Peyer's patch (tissue), 4 donors: ENCODE results near the gene EHBP1. TPM values are rescaled to one million over a fixed set of nuclear protein-coding genes. Genes with fewer than 3 reads are reported as not detected.

Source experiments
- DNase-seq, 3 donors: peaks; one replicate each; pipeline ENCODE4 v3.0.0-alpha.2; 2017 to 2019
- H3K27ac ChIP-seq, 4 donors: fragments of 200-600 bp; sonication (generic); one replicate each; pipeline ENCODE4 v1.5.1; 2016 to 2019
- H3K27me3 ChIP-seq, 2 donors: fragments of 200-600 bp; sonication (generic); one replicate each; pipeline ENCODE4 v1.5.1; 2019
- H3K36me3 ChIP-seq, 3 donors: fragments of 200-600 bp; sonication (generic); one replicate each; pipeline ENCODE4 v1.5.1; 2016 to 2019
- H3K4me1 ChIP-seq, 4 donors: fragments of 200-600 bp; sonication (generic); one replicate each; pipeline ENCODE4 v1.5.1; 2016 to 2019
- H3K4me3 ChIP-seq, 4 donors: fragments of 200-600 bp; sonication (generic); 1 replicate in 3 of 4; 2 replicates in 1 of 4; pipeline ENCODE4 v1.5.1; 2016 to 2019; ENCODE audit warnings: mild to moderate bottlenecking in 1 of 4
- H3K9me3 ChIP-seq, 4 donors: fragments of 200-600 bp; sonication (generic); one replicate each; pipeline ENCODE4 v1.5.1; 2016 to 2019; ENCODE audit warnings: mild to moderate bottlenecking in 1 of 4
- CTCF ChIP-seq, 6 experiments: fragments of 450-650 bp in 4 of 6; fragments of 200-600 bp in 2 of 6; sonication (generic) in 1 of 6; IDR thresholded peaks; one replicate each; pipeline ENCODE4 v1.5.1; 2017 to 2019; ENCODE audit warnings: antibody characterized with exemption in 6 of 6, mild to moderate bottlenecking in 3 of 6, moderate library complexity in 1 of 6
- POLR2A ChIP-seq, 2 donors: fragments of 450-650 bp; IDR thresholded peaks; one replicate each; pipeline ENCODE4 v1.5.1; 2017; ENCODE audit warnings: antibody characterized with exemption in 2 of 2, mild to moderate bottlenecking in 2 of 2, moderate library complexity in 2 of 2
- total RNA-seq, 4 donors: library from RNA; depleted of rRNA; stranded (reverse); fragments of >200 nt; gene quantifications; one replicate each; pipeline ENCODE4 v1.1.0, GENCODE V29; 2016

The EHBP1 gene
- total RNA-seq, 4 donors from 2014 or later: 27.1 to 190 (median 60.8) TPM

GRCh38 chr2:62793213-62793612, 87.7 kb downstream of the EHBP1 start:
- Histone ChIP-seq H3K9me3 (no peaks in the 10 kb centered on the region), H3K27me3 (no peaks in the 10 kb centered on the region), H3K4me3 (no peak overlapping the region), H3K4me1 (peaks cover 0 to 11% (median 0%) of the 10 kb centered on the region in 4 donors), H3K36me3 (no peaks in the 10 kb centered on the region), H3K27ac (no peak overlapping the region)
- no peak for DNase-seq
- TF ChIP-seq POLR2A (IDR thresholded peaks at IDR 0.05) (no peak), CTCF (IDR thresholded peaks at IDR 0.05) (no peak)

GRCh38 chr2:62794791-62795190, 89.3 kb downstream of the EHBP1 start:
- no peak for DNase-seq
- Histone ChIP-seq H3K9me3 (no peaks in the 10 kb centered on the region), H3K27ac (no peak overlapping the region), H3K4me1 (peaks cover 0 to 7% (median 0%) of the 10 kb centered on the region in 4 donors), H3K4me3 (no peak overlapping the region), H3K36me3 (no peaks in the 10 kb centered on the region), H3K27me3 (no peaks in the 10 kb centered on the region)
- TF ChIP-seq POLR2A (IDR thresholded peaks at IDR 0.05): no peak
- TF ChIP-seq CTCF (IDR thresholded peaks at IDR 0.05): no peak

GRCh38 chr2:62795341-62795740, 89.8 kb downstream of the EHBP1 start:
- no peaks in the 10 kb centered on the region for H3K36me3 ChIP-seq
- H3K27me3 ChIP-seq: no peaks in the 10 kb centered on the region
- no peak overlapping the region for H3K4me3 ChIP-seq
- peaks cover 0 to 4% (median 0%) of the 10 kb centered on the region in 4 donors for H3K4me1 ChIP-seq
- no peak for DNase-seq
- no peaks in the 10 kb centered on the region for H3K9me3 ChIP-seq
- no peak for TF ChIP-seq CTCF (IDR thresholded peaks at IDR 0.05)
- no peak for TF ChIP-seq POLR2A (IDR thresholded peaks at IDR 0.05)
- H3K27ac ChIP-seq: no peak overlapping the region

- Histone ChIP-seq H3K27ac (no peak overlapping the region), H3K4me1 (peaks cover 0 to 4% (median 0%) of the 10 kb centered on the region in 4 donors), H3K27me3 (no peaks in the 10 kb centered on the region), H3K9me3 (no peaks in the 10 kb centered on the region), H3K36me3 (no peaks in the 10 kb centered on the region), H3K4me3 (no peak overlapping the region)
- TF ChIP-seq POLR2A (IDR thresholded peaks at IDR 0.05) (no peak), CTCF (IDR thresholded peaks at IDR 0.05) (no peak)
- DNase-seq: no peak
Observed at GRCh38 chr2:62797107-62797506, 91.6 kb downstream of the EHBP1 start.

GRCh38 chr2:62800618-62801017, 95.1 kb downstream of the EHBP1 start:
- TF ChIP-seq POLR2A (IDR thresholded peaks at IDR 0.05): no peak
- no peak for TF ChIP-seq CTCF (IDR thresholded peaks at IDR 0.05)
- no peaks in the 10 kb centered on the region for H3K9me3 ChIP-seq
- no peaks in the 10 kb centered on the region for H3K36me3 ChIP-seq
- H3K4me3 ChIP-seq: no peak overlapping the region
- H3K4me1 ChIP-seq: no peaks in the 10 kb centered on the region
- DNase-seq: no peak
- H3K27ac ChIP-seq: no peak overlapping the region
- H3K27me3 ChIP-seq: no peaks in the 10 kb centered on the region

- Histone ChIP-seq H3K9me3 (no peaks in the 10 kb centered on the region), H3K27ac (no peak overlapping the region), H3K36me3 (no peaks in the 10 kb centered on the region), H3K27me3 (no peaks in the 10 kb centered on the region), H3K4me1 (no peaks in the 10 kb centered on the region), H3K4me3 (no peak overlapping the region)
- TF ChIP-seq POLR2A (IDR thresholded peaks at IDR 0.05): no peak
- no peak for TF ChIP-seq CTCF (IDR thresholded peaks at IDR 0.05)
- no peak for DNase-seq
Observed at GRCh38 chr2:62801110-62801509, 95.6 kb downstream of the EHBP1 start.
